ENCODE data around the gene LMAN1L.

LMAN1L gene

DNA sequence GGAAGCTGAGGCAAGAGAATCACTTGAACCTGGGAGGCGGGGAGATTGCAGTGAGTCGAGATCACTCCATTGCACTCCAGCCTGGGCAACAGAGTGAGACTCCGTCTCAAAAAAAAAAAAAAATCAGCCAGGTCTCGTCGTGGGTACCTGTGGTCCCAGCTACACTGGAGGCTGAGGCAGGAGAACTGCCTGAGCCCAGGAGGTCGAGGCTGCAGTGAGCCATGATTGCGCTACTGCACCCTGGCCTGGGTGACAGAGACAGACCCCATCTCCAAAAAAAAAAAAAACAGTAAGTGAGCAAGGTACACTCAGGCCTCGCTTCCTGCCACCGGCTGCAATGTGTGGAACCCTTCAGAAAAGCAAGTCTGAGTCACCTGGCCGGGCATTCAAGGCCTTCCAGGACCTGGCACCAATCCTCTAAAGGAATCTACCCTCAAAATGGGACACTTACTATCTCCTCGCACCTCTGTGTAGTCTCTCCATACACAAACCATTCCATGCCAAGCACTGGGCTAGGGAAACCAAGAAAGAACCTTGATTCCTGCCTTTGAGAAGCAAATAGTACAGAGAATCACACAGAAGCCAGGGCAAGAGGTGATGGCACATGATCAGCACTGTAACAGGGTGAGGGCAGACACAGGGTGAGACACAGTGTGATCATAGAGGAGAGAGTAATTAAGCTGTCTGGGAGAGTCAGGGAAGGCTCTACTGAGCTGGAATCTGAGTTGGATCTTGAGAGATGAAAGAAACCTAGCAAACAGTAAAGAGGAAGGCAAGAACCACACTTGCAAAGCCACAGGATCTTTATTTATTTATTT, 50.8 kb downstream of the LMAN1L start:
- TF ChIP-seq, protein P1, sequence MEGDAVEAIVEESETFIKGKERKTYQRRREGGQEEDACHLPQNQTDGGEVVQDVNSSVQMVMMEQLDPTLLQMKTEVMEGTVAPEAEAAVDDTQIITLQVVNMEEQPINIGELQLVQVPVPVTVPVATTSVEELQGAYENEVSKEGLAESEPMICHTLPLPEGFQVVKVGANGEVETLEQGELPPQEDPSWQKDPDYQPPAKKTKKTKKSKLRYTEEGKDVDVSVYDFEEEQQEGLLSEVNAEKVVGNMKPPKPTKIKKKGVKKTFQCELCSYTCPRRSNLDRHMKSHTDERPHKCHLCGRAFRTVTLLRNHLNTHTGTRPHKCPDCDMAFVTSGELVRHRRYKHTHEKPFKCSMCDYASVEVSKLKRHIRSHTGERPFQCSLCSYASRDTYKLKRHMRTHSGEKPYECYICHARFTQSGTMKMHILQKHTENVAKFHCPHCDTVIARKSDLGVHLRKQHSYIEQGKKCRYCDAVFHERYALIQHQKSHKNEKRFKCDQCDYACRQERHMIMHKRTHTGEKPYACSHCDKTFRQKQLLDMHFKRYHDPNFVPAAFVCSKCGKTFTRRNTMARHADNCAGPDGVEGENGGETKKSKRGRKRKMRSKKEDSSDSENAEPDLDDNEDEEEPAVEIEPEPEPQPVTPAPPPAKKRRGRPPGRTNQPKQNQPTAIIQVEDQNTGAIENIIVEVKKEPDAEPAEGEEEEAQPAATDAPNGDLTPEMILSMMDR (IDR thresholded peaks at IDR 0.05), result no peak
- no peak overlapping the region for H3K4me2 ChIP-seq (ENCODE audit: low read length)
- no peaks in the 10 kb centered on the region for H3K9me3 ChIP-seq (ENCODE audit: control insufficient read depth, low read length)
- no peak overlapping the region for H3K4me3 ChIP-seq (ENCODE audit: low read depth, low read length)
- H3K4me1 ChIP-seq, result peaks cover 7% of the 10 kb centered on the region
- H3K36me3 ChIP-seq (ENCODE audit: control insufficient read depth, insufficient read depth, low read length), result no peaks in the 10 kb centered on the region
- H3K79me2 ChIP-seq, result peaks cover 33% of the 10 kb centered on the region
- H3K27me3 ChIP-seq (ENCODE audit: control insufficient read depth, insufficient read depth, low read length), result no peaks in the 10 kb centered on the region
- no peak overlapping the region for H3K27ac ChIP-seq
- no peak overlapping the region for H2AFZ ChIP-seq
- H3K9ac ChIP-seq, result no peak overlapping the region

DNA sequence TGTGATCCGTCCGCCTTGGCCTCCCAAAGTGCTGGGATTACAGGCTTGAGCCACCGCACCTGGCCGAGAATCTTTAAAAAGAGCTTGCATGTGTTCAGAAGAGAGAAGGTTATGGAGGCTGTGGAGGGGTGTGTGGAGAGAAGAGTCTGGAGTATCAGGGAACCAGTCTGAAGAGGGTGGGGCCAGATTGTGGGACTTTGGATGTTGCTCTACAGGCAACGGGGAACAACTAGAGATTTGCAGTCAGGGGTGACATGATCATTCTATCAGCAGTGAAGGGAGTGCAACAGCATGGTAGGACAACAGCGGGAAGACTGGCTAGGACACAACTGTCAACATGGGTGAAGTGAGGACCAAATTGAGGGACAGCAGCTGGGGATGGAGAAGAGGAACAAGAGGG, 51.7 kb downstream of the LMAN1L start:
- TF ChIP-seq, protein P1 (IDR thresholded peaks at IDR 0.05), result no peak
- Histone ChIP-seq H3K4me1 (peaks cover 7% of the 10 kb centered on the region), H3K79me2 (peaks cover 34% of the 10 kb centered on the region), H3K4me3 (ENCODE audit: low read depth, low read length) (no peak overlapping the region), H3K27ac (no peak overlapping the region), H2AFZ (no peak overlapping the region), H3K9ac (no peak overlapping the region), H3K4me2 (ENCODE audit: low read length) (no peak overlapping the region), H3K36me3 (ENCODE audit: control insufficient read depth, insufficient read depth, low read length) (no peaks in the 10 kb centered on the region), H3K27me3 (ENCODE audit: control insufficient read depth, insufficient read depth, low read length) (no peaks in the 10 kb centered on the region), H3K9me3 (ENCODE audit: control insufficient read depth, low read length) (no peaks in the 10 kb centered on the region)

DNA sequence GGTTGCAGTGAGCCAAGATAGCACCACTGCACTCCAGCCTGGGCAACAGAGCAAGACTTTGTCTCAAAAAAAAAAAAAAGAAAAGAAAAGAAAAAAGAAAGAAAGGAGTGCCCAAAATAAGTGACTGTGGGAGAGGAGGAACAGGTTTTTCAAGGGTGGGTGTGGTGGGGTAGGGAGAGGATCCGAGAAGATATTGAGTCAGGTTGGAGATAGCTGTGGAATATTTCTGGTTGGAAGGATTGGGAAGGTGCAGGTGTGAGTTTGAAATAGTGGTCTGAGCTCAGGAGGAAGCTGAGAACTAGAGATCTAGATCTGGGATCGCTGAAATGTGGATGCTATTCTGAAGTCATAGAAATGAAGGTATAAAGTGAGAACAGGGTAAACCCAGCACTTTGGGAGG, 52.7 kb downstream of the LMAN1L start:
- Histone ChIP-seq H3K79me2 (peaks cover 33% of the 10 kb centered on the region), H3K4me2 (ENCODE audit: low read length) (no peak overlapping the region), H3K4me3 (ENCODE audit: low read depth, low read length) (no peak overlapping the region), H2AFZ (no peak overlapping the region), H3K27me3 (ENCODE audit: control insufficient read depth, insufficient read depth, low read length) (no peaks in the 10 kb centered on the region), H3K9ac (no peak overlapping the region), H3K9me3 (ENCODE audit: control insufficient read depth, low read length) (no peaks in the 10 kb centered on the region), H3K27ac (no peak overlapping the region), H3K4me1 (peaks cover 14% of the 10 kb centered on the region), H3K36me3 (ENCODE audit: control insufficient read depth, insufficient read depth, low read length) (no peaks in the 10 kb centered on the region)
- TF ChIP-seq, protein P1 (IDR thresholded peaks at IDR 0.05), result no peak

DNA sequence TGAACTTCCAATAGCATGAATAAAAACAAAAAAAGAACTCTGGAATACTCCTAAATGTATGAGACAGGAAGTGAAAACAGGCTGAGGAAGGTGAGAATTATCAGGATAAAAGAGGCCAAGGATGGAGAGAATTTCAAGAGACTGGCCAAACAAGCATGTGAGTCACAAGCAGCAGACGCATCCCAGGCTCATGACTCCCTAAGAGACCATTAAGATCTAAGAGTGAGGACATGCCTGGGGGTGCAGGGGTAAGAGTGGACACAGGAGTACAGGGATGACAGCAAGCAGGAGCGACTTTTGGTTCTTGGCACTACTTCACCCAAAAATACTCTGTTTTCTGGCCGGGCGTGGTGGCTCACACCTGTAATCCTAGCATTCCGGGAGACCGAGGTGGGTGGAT, 53.5 kb downstream of the LMAN1L start:
- Histone ChIP-seq H3K27me3 (ENCODE audit: control insufficient read depth, insufficient read depth, low read length) (no peaks in the 10 kb centered on the region), H3K36me3 (ENCODE audit: control insufficient read depth, insufficient read depth, low read length) (no peaks in the 10 kb centered on the region), H2AFZ (no peak overlapping the region), H3K79me2 (peaks cover 33% of the 10 kb centered on the region), H3K4me2 (ENCODE audit: low read length) (no peak overlapping the region), H3K9me3 (ENCODE audit: control insufficient read depth, low read length) (no peaks in the 10 kb centered on the region), H3K4me3 (ENCODE audit: low read depth, low read length) (no peak overlapping the region), H3K27ac (no peak overlapping the region), H3K4me1 (peaks cover 16% of the 10 kb centered on the region), H3K9ac (no peak overlapping the region)
- TF ChIP-seq, protein P1 (IDR thresholded peaks at IDR 0.05), result no peak
